NCI-H526 treated with DMSO at 0.1 percent for 48 hours (cell line): ENCODE results near the gene TMEM116.

Experiments used
- DNase-seq: peaks from one replicate; lab custom pipeline; 2025; lab: John Stamatoyannopoulos, UW

TMEM116 gene

GRCh38 chr12:111893287-111893686 is 119.7 kb downstream of the TMEM116 start:
- DNase-seq, result no peak

GRCh38 chr12:111887926-111888745 is 124.8 kb downstream of the TMEM116 start:
- DNase-seq, result no peak

- no peak for DNase-seq
These were observed 126.1 kb downstream of the TMEM116 start for GRCh38 chr12:111886662-111887545.

GRCh38 chr12:111881716-111882115 is 131.2 kb downstream of the TMEM116 start:
- no peak for DNase-seq
